ENCODE measurements around the gene SERPINH1.

The SERPINH1 gene

GRCh38 chr11:75543806-75544205 lies 18.2 kb upstream of the SERPINH1 start:
- TF ChIP-seq RAD21 (IDR thresholded peaks at IDR 0.05; ENCODE audit: low read depth) (no peak), YY1 (IDR thresholded peaks at IDR 0.05; ENCODE audit: low read depth) (no peak), ZBTB7A (IDR thresholded peaks at IDR 0.05; ENCODE audit: low read depth) (no peak), TAF1 (IDR thresholded peaks at IDR 0.05; ENCODE audit: low read depth) (no peak), EGR1 (IDR thresholded peaks at IDR 0.05) (no peak), REST (IDR thresholded peaks at IDR 0.05; ENCODE audit: low read depth) (no peak), TEAD4 (IDR thresholded peaks at IDR 0.05) (no peak), CREB1 (IDR thresholded peaks at IDR 0.05; ENCODE audit: low read depth) (no peak), EP300 (IDR thresholded peaks at IDR 0.05; ENCODE audit: borderline replicate concordance) (no peak), CEBPB (IDR thresholded peaks at IDR 0.05) (no peak), FOXM1 (IDR thresholded peaks at IDR 0.05; ENCODE audit: borderline replicate concordance, low read depth) (no peak), USF1 (IDR thresholded peaks at IDR 0.05) (no peak)

- TF ChIP-seq FOXM1 (IDR thresholded peaks at IDR 0.05; ENCODE audit: borderline replicate concordance, low read depth) (no peak), MAX (IDR thresholded peaks at IDR 0.05) (no peak), YY1 (IDR thresholded peaks at IDR 0.05; ENCODE audit: low read depth) (no peak), TAF1 (IDR thresholded peaks at IDR 0.05; ENCODE audit: low read depth) (no peak), EP300 (IDR thresholded peaks at IDR 0.05; ENCODE audit: borderline replicate concordance) (no peak), ZBTB7A (IDR thresholded peaks at IDR 0.05; ENCODE audit: low read depth) (no peak), EGR1 (IDR thresholded peaks at IDR 0.05) (no peak), TCF12 (IDR thresholded peaks at IDR 0.05; ENCODE audit: low read depth) (no peak), TEAD4 (IDR thresholded peaks at IDR 0.05) (no peak), NFIC (IDR thresholded peaks at IDR 0.05) (no peak), CREB1 (IDR thresholded peaks at IDR 0.05; ENCODE audit: low read depth) (no peak)
Observed at GRCh38 chr11:75547177-75547576, 14.9 kb upstream of the SERPINH1 start.

GRCh38 chr11:75547617-75548058 lies 14.4 kb upstream of the SERPINH1 start:
- no peak for TF ChIP-seq TAF1 (IDR thresholded peaks at IDR 0.05; ENCODE audit: low read depth)
- peak; percentile 89 for TF ChIP-seq ZBTB7A (IDR thresholded peaks at IDR 0.05; ENCODE audit: low read depth)
- TF ChIP-seq EGR1 (IDR thresholded peaks at IDR 0.05): no peak
- TF ChIP-seq CEBPB (IDR thresholded peaks at IDR 0.05): no peak
- TF ChIP-seq RAD21 (IDR thresholded peaks at IDR 0.05; ENCODE audit: low read depth): peak; percentile 89

GRCh38 chr11:75548595-75549272 lies 13.3 kb upstream of the SERPINH1 start:
- TF ChIP-seq TEAD4 (IDR thresholded peaks at IDR 0.05) (no peak), USF1 (IDR thresholded peaks at IDR 0.05) (no peak), TAF1 (IDR thresholded peaks at IDR 0.05; ENCODE audit: low read depth) (no peak)

GRCh38 chr11:75549370-75549958 lies 12.6 kb upstream of the SERPINH1 start:
- TF ChIP-seq YY1 (IDR thresholded peaks at IDR 0.05; ENCODE audit: low read depth) (no peak), TCF12 (IDR thresholded peaks at IDR 0.05; ENCODE audit: low read depth) (no peak), ZBTB7A (IDR thresholded peaks at IDR 0.05; ENCODE audit: low read depth) (no peak), CREB1 (IDR thresholded peaks at IDR 0.05; ENCODE audit: low read depth) (no peak)

- TF ChIP-seq REST (IDR thresholded peaks at IDR 0.05; ENCODE audit: low read depth) (no peak), FOXM1 (IDR thresholded peaks at IDR 0.05; ENCODE audit: borderline replicate concordance, low read depth) (no peak), TEAD4 (IDR thresholded peaks at IDR 0.05) (no peak), USF1 (IDR thresholded peaks at IDR 0.05) (no peak), ZBTB7A (IDR thresholded peaks at IDR 0.05; ENCODE audit: low read depth) (no peak)
Observed at GRCh38 chr11:75553182-75553581, 8.9 kb upstream of the SERPINH1 start.
